GM21576 (cell line): ENCODE data around the gene GIMAP2.
"Not testable (repeated sequence)": the region's sequence is repeated elsewhere in the genome, so short reads cannot be mapped to it uniquely, and the experiment has no call there.

ENCODE experiments used
- ATAC-seq: cut with Tn5 transposase; IDR thresholded peaks from one replicate; pipeline ENCODE4 v1.9.1; 2021; ENCODE audit warnings: mild to moderate bottlenecking, moderate library complexity; ENCODE audit not compliant: unreplicated experiment

The GIMAP2 gene

GRCh38 chr7:150685219-150686029, at the start of gene GIMAP2:
Gene GIMAP2 (plus strand): TSS chr7:150685706. CDS start chr7:150687060, 1,354 bp downstream.
- peak; percentile 95 for ATAC-seq

- no peak for ATAC-seq
Measured at GRCh38 chr7:150641854-150642253, 43.7 kb upstream of the GIMAP2 start.

GRCh38 chr7:150642926-150643325, 42.6 kb upstream of the GIMAP2 start:
- ATAC-seq = no peak

DNA sequence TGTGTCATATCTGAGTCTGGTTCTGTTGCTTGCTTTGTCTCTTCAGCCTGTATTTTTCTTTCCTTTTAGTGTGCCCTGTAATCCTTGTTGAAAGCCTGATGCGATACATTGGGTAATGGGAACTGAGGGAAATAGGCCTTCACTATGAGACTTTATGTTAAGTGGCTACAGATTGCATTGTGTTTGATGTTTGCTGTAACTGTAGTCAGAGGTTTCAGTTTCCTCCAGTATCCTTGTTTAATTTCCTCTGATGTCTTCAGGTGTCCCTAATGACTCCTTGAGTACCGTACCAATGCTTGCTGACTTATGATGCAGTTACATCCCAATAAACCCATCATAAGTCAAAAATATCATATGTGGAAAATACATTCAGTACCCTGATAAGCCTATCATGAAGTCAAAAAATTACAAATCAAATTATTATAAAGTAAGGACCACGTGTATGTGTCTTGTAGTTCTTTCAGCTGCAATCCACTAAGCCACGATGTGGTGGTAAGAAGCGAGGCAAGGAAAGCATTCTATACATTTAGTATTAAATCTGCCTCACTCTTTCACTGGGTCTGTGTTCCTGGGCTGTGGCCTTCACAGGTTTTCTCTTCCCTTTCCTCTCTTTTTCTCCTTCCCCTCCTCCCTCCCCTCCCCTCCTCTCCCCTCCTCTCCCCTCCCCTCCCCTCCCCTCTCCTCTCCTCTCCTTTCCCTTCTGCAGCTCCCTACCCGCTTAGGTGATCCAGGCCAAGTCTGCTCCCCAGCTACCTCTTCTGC, 40.1 kb upstream of the GIMAP2 start:
- no peak for ATAC-seq

- no peak for ATAC-seq
Measured at GRCh38 chr7:150648353-150649079, 37.0 kb upstream of the GIMAP2 start.

DNA sequence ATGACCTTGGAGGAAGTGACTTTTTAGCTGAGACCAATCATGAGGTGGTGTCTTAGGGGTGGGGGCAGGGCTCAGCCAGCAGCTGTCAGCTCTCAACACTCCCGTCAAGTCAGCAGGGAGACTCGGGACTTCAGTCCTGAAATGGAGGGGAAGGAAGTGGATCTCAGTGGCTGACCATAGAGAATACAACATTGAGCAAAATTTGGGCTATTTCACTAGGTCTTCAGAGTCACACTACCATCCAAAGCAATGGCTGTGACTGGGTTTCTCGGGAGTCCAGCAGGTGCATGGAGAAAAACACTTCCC, 36.5 kb upstream of the GIMAP2 start:
- no peak for ATAC-seq

DNA sequence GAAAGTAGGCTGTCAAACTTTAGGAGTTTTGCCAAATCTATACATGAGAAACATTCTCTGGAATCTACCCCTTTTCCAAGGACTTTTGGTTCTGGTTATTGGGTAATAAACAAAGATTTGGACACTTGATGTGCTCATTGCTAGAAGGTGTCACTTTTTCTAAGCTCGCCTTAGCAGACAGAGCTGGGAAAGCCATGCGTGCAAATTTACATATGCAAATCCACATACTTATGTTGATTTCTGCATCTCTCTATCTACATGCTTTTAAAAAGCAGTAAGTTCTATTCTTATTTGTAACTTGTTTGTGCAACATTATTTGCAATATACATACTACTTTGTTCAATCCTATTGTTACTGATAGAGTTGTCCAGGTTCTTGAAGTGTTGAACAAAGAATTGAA, 30.8 kb upstream of the GIMAP2 start:
- no peak for ATAC-seq

GRCh38 chr7:150656047-150656446, 29.5 kb upstream of the GIMAP2 start:
- ATAC-seq = no peak

GRCh38 chr7:150657526-150657925, 28.0 kb upstream of the GIMAP2 start:
- ATAC-seq = no peak

DNA sequence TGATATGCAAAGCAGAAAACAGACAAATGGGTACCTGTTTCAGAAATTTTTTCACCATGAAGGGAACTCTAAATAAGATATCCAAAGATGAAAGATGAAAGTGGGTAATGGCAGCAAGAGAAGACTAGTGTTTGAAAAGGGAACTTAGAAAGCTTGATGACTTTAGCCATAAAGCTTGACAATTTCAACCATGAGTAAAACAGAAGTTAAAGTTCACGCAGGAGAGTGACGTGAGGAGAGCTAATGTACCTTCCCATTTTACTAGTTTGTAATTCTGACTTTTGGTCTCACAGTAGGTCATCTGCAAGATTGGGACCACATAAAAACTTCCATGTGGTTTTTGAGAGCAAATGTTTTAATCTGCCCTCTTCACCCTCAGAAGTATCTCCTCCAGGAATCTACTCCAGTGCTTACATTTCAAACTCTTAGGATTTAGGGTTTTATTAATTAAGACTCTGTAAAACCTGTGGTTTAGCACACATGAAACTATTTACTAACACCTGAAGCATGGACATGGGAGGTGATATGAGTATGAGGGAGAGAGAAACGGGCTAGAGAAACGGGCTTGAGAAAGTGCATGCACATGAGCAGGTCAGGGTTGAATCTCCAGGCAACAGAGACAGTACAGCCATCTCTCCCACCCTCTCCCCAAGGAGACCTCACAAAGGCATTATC, 24.4 kb upstream of the GIMAP2 start:
- no peak for ATAC-seq

- ATAC-seq = not testable (repeated sequence)
Measured at GRCh38 chr7:150662821-150663220, 22.7 kb upstream of the GIMAP2 start.

- ATAC-seq = peak; percentile 41
Measured at GRCh38 chr7:150663802-150664494, 21.6 kb upstream of the GIMAP2 start.

DNA sequence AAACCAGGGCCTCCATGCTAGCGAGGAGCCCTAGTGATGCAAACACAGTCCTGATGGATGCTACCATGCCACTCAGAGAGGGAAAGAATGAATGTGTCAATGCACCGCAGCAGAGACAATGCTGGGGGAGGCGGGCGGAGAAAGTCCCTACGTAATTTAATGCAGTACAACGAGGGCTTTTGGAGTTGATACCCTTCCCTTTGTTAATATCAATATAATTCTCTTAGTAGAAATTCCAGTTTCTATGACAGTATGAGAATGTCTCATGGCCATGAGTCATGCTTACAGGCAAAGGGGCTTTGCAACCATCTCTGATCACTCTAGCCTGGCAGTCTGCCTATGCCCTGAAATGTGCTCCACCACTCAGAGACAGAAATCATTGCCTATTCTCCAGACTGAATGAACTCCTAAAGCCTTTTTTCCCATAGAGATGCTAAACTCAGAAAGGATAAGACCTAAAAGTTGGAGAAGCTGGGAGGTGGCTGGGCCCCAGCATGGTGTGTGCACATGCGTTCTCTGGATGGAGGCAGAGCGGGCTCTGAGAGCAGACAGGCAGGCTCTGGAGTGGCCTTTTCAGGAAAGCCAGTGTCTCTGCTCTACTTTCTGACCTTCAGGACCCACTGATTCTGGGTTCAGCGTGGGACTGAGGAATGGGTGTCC, 20.3 kb upstream of the GIMAP2 start:
- ATAC-seq = no peak

GRCh38 chr7:150665896-150666295, 19.6 kb upstream of the GIMAP2 start:
- no peak for ATAC-seq

GRCh38 chr7:150666412-150666811, 19.1 kb upstream of the GIMAP2 start:
- no peak for ATAC-seq

DNA sequence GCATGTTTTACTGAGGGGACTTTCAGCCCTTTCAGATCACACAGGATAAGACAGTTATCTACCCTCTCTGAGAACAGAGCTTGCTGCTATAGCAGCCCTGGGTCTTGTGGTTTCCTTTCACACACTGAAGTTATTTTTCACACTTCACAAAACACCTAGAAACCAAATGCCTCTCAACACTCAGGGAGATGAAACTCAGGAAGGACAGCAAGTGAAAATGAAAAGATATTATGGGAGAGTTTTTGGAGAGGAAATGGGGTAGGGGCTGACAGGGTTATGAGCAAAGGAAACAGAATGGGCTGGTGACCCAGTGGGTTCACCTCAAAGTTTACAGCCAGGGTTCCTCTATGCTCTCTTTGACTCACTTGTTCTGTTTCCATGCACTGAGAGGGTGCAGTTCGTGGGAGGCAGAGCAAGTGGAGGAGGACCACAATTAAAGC, 17.0 kb upstream of the GIMAP2 start:
- peak; percentile 73 for ATAC-seq

GRCh38 chr7:150668977-150669376, 16.5 kb upstream of the GIMAP2 start:
- no peak for ATAC-seq

DNA sequence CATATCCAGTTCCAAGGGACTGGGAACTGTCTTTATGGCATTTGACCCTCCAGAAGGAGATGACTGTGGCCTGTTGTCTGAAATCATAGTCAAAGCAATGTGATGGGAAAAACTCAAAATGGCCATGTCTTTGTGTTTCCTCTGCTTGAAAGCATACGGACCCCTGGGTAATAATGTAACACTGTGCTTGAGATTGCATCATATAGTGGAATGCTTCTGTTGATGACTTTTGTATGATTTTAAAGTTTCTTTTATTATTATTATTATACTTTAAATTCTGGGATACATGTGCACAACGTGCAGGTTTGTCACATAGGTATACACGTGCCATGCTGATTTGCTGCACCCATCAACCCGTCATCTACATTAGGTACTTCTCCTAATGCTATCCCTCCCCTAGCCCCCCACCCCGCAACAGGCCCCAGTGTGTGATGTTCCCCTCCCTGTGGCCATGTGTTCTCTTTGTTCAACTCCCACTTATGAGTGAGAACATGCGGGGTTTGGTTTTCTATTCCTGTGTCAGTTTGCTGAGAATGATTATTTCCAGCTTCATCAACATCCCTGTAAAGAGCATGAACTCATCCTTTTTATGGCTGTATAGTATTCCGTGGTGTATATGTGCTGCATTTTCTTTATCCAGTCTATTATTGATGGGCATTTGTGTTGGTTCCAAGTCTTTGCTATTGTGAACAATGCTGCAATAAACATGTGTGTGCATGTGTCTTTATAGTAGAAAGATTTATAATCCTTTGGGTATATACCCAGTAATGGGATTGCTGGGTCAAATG, 13.5 kb upstream of the GIMAP2 start:
- ATAC-seq = not testable (repeated sequence)

- ATAC-seq = no peak
Measured at GRCh38 chr7:150675714-150676113, 9.8 kb upstream of the GIMAP2 start.
